ENCODE results near the gene LMBR1L. TPM values are rescaled to one million over a fixed set of nuclear protein-coding genes. Genes with fewer than 3 reads are reported as not detected.

The LMBR1L gene
- total and polyA plus RNA-seq, 2 of the 8 experiments (the other 6 are each of a cell fraction or from before 2014, with no cell fraction given), result 36.6 to 49.6 TPM

- peak; percentile 17; the same call in 1 of the 2 replicates for TF ChIP-seq CREB1 (IDR thresholded peaks at IDR 0.05)
- TF ChIP-seq FOSL1 (IDR thresholded peaks at IDR 0.05; ENCODE audit: insufficient read depth, low read depth, low read length), result no peak
- peak; percentile 80 for TF ChIP-seq CTBP2 (IDR thresholded peaks at IDR 0.05; ENCODE audit: borderline replicate concordance, insufficient read depth, insufficient read length, low read length)
- peak; percentile 69 for TF ChIP-seq NRF1 (IDR thresholded peaks at IDR 0.05; ENCODE audit: low read depth, low read length)
- no peak for TF ChIP-seq SIRT6 (IDR thresholded peaks at IDR 0.05; ENCODE audit: low read length)
- TF ChIP-seq ATF3 (IDR thresholded peaks at IDR 0.05; ENCODE audit: insufficient read depth, low read depth, low read length), result peak; percentile 63; the same call in 1 of the 2 replicates
- TF ChIP-seq SP4 (IDR thresholded peaks at IDR 0.05; ENCODE audit: low read length), result peak; percentile 79; the same call in 1 of the 2 replicates
- TF ChIP-seq TAF7 (optimal IDR thresholded peaks at IDR 0.05; ENCODE audit: borderline replicate concordance, low read depth, low read length), result peak; percentile 15
- peak; percentile 55; the same call in 1 of the 2 replicates for TF ChIP-seq PHF8 (conservative IDR thresholded peaks at IDR 0.05; ENCODE audit: low read depth, low read length)
Measured at GRCh38 chr12:49069507-49070346, 40.9 kb downstream of the LMBR1L start, which contains the start of gene RHEBL1 (continued).

Measured in H1 (cell line).